Measurements from ENCODE around the gene IL17RE. TPM values are rescaled to one million over a fixed set of nuclear protein-coding genes. Genes with fewer than 3 reads are reported as not detected.

Gene IL17RE
- total RNA-seq, 1 experiment from 2014 or later: 0.30 TPM

DNA sequence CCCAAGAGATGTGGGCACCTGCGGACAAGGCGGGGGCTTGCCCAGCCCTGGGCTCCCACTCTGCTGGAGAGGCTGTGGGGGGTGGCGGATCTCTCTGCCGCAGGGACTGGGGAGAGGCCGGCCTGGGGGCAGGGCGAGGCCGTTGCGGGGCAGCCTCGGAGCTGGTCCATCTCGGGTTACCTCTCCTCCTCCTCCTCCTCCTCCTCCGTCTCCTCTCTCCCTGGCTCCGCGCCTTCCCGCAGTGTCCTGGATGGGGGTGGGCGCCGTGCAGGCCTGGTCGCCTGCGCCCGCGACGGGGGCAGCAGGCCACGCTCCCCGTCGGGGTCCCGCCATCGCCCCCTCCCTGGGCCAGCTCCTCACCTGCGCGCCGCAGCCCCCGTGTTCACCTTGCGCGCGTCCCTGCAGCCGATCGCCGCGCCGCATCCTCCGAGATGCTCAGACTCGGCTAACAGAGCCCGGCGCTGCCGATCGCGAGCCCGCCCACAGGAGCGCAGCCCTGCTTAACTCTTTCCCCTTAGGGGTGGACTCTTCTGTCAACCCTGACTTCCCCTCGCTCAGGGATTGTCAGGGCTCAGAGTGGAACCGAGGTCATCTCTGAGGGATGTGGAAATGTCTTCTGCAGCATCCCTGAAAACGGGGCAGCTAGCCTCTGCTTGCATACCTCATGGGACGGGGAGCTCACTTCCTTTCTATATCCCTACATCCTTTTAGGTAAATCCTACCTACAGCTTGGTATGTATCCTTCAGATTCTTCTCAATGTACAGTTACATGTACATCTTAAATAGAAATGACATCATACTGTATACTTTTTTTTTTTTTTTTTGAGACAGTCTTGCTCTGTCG, 49.5 kb downstream of the IL17RE start, which contains the start of gene PRRT3:
TSS of gene PRRT3 (minus strand) at position 447 of the 844 bp plus-strand sequence. CDS start 2,293 bp downstream, outside the sequence.
- no peak for DNase-seq

DNA sequence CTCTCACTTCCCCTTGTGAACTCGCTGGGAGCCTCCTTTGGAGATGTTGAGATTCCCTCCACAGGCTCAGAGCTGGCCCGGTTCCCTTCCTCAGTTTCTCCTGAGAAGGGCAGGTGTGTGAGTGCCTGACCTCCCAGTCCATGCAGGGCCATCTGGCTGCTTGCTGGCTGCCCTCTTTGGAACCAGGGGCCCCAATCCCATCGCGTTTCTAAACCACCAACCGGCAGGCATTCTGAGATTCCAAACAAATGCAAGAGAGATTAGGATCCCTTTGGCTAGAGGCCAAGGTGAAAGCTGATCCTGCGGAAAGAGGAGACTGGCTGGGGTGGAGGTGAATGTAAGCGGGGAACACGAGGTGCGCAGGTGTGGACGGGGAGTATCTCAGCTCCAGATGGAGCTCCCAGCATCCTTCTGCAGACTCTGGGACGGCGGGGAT, 52.4 kb downstream of the IL17RE start:
- Histone ChIP-seq H3K27me3 (no peaks in the 10 kb centered on the region), H3K9me3 (no peaks in the 10 kb centered on the region), H3K4me3 (no peak overlapping the region), H3K36me3 (no peaks in the 10 kb centered on the region; the same call in 1 of the 2 replicates)
- DNase-seq: no peak

More for the DNA sequence above, 49.5 kb downstream of the IL17RE start, which contains the start of gene PRRT3:
- H3K4me3 ChIP-seq: no peak within 1 kb of the TSS
- H3K27me3 ChIP-seq: no peaks in the 10 kb centered on the region
- H3K9me3 ChIP-seq: no peaks in the 10 kb centered on the region
- H3K36me3 ChIP-seq: peaks cover 4% of the 10 kb centered on the region

DNA sequence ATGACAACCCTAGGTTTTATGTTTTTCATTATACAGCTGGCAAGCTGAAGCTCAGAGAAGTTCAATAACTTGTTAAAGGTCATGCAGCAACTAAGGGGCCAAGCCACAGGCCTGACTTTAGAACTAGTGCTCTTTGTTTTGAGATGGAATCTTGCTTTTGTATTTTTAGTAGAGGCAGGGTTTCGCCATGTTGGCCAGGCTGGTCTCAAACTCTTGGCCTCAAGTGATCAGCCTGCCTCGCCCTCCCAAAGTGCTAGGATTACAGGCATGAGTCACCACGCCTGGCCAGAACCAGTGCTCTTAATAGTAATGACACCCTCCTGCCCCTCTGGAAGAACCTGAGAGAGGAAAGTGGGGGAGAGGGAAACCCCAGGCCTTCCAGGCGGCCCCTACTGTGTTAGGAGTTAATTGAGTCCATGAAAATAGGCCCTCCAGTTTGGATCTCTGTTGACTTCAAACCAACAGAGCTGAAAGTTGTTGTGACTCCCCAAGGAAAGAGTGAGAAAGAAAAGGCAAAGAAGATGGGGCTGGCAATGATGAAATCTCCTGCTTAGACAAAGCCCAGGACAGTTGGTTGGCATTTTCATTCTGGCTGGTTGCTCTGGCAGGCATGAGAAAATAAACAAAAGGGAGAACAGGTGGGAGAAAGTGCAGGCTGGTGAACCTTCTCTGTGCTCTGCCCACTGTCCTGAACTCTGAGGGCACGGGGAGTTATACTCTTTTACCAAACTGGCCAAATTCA, 53.1 kb downstream of the IL17RE start:
- Histone ChIP-seq H3K9me3 (no peaks in the 10 kb centered on the region), H3K36me3 (no peaks in the 10 kb centered on the region; the same call in 1 of the 2 replicates), H3K27me3 (no peaks in the 10 kb centered on the region), H3K4me3 (no peak overlapping the region)
- peak; percentile 38 for DNase-seq

DNA sequence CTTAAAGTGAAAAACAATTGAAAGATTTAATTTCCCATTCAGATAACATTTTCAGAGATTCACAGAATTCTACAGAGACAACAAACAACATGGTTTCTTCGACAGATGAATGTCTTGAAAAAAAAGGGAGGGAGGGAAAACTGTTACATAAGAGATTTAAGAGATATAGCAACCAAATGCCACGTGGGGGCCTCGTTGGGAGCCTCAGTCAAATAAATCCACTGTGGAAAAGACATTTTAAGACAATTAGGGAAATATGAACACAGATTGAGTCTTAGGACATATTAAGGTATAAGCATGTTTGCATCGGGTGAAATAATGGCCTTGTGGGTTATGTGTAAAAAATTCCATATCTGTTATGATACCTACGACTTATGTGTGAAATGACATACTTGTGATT, 54.6 kb downstream of the IL17RE start:
- Histone ChIP-seq H3K27me3 (no peaks in the 10 kb centered on the region), H3K4me3 (no peak overlapping the region), H3K36me3 (peaks cover 3% of the 10 kb centered on the region), H3K9me3 (no peaks in the 10 kb centered on the region)
- no peak for DNase-seq

- Histone ChIP-seq H3K27me3 (no peaks in the 10 kb centered on the region), H3K9me3 (no peaks in the 10 kb centered on the region), H3K36me3 (peaks cover 21% of the 10 kb centered on the region), H3K4me3 (no peak overlapping the region)
- no peak for DNase-seq
Measured at GRCh38 chr3:9965200-9965875, 62.7 kb downstream of the IL17RE start.

Other genes starting within 250 kb of the IL17RE start
- gene CPNE9, start 199.0 kb upstream of the IL17RE start, total RNA-seq (2014; rRNA removed; shearing (Covaris generic); ENCODE audit: low replicate concordance): not detected in 2 replicates
- 4.9 and 7.0 TPM in 2 replicates for gene BRPF1, start 171.1 kb upstream of the IL17RE start, total RNA-seq (2014; rRNA removed; shearing (Covaris generic); ENCODE audit: low replicate concordance)
- 8.0 and 21.4 TPM in 2 replicates for gene OGG1, start 152.9 kb upstream of the IL17RE start, total RNA-seq (2014; rRNA removed; shearing (Covaris generic); ENCODE audit: low replicate concordance)
- 2.7 and 5.0 TPM in 2 replicates for gene CAMK1, start 132.9 kb upstream of the IL17RE start, total RNA-seq (2014; rRNA removed; shearing (Covaris generic); ENCODE audit: low replicate concordance)
- 60.3 and 83.8 TPM in 2 replicates for gene TADA3, start 110.4 kb upstream of the IL17RE start, total RNA-seq (2014; rRNA removed; shearing (Covaris generic); ENCODE audit: low replicate concordance)
- 125 and 175 TPM in 2 replicates for gene ARPC4, start 109.8 kb upstream of the IL17RE start, total RNA-seq (2014; rRNA removed; shearing (Covaris generic); ENCODE audit: low replicate concordance)
- gene TTLL3, start 92.6 kb upstream of the IL17RE start, total RNA-seq (2014; rRNA removed; shearing (Covaris generic); ENCODE audit: low replicate concordance): 0.10 and 3.1 TPM in 2 replicates
- 34.8 and 42.9 TPM in 2 replicates for gene RPUSD3, start 58.8 kb upstream of the IL17RE start, total RNA-seq (2014; rRNA removed; shearing (Covaris generic); ENCODE audit: low replicate concordance)
- not detected in 2 replicates for gene CIDEC, start 22.6 kb upstream of the IL17RE start, total RNA-seq (2014; rRNA removed; shearing (Covaris generic); ENCODE audit: low replicate concordance)
- gene JAGN1, start 12.2 kb upstream of the IL17RE start, total RNA-seq (2014; rRNA removed; shearing (Covaris generic); ENCODE audit: low replicate concordance): 21.4 and 23.1 TPM in 2 replicates
- 12.1 and 14.8 TPM in 2 replicates for gene IL17RC, start 14.2 kb downstream of the IL17RE start, total RNA-seq (2014; rRNA removed; shearing (Covaris generic); ENCODE audit: low replicate concordance)
- 19.1 and 22.6 TPM in 2 replicates for gene CRELD1, start 31.0 kb downstream of the IL17RE start, total RNA-seq (2014; rRNA removed; shearing (Covaris generic); ENCODE audit: low replicate concordance)
- gene PRRT3, start 49.6 kb downstream of the IL17RE start, total RNA-seq (2014; rRNA removed; shearing (Covaris generic); ENCODE audit: low replicate concordance): 0.23 TPM in 1 of 2 replicates, not detected in the other
- 18.8 and 72.4 TPM in 2 replicates for gene EMC3, start 84.0 kb downstream of the IL17RE start, total RNA-seq (2014; rRNA removed; shearing (Covaris generic); ENCODE audit: low replicate concordance)
- gene FANCD2, start 123.6 kb downstream of the IL17RE start, total RNA-seq (2014; rRNA removed; shearing (Covaris generic); ENCODE audit: low replicate concordance): 7.1 and 13.6 TPM in 2 replicates
- not detected in 2 replicates for gene FANCD2OS, start 205.4 kb downstream of the IL17RE start, total RNA-seq (2014; rRNA removed; shearing (Covaris generic); ENCODE audit: low replicate concordance)
- gene BRK1, start 212.8 kb downstream of the IL17RE start, total RNA-seq (2014; rRNA removed; shearing (Covaris generic); ENCODE audit: low replicate concordance): 45.8 and 58.1 TPM in 2 replicates
- gene VHL, start 238.9 kb downstream of the IL17RE start, total RNA-seq (2014; rRNA removed; shearing (Covaris generic); ENCODE audit: low replicate concordance): 16.7 and 21.6 TPM in 2 replicates